Astrocyte of the hippocampus (primary cell): ENCODE data around the gene GPC5.

ENCODE experiments used
- DNase-seq: peaks from one replicate; pipeline ENCODE4 v3.0.0; 2011; ENCODE audit warnings: low read depth, low spot score

Gene GPC5

DNA sequence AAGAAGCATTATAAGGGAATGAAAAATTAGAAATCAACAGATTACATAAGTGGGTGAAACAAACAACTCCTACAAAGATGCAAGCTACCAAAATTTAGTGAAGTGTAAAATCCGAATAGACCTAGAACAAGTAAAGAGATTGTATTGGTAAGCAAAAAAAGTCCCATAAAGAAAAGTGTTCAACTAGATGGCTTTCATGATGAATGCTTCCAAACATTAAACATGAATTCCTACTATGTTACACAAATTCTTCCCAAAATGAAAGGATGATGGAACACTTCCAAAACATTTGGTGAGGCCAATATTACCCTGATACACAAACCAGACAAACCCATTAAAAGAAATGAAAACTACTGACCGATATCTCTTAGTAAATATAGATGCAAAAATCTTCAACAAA is 139.0 kb downstream of the GPC5 start:
- DNase-seq: no peak

GRCh38 chr13:91539286-91540157 is 141.1 kb downstream of the GPC5 start:
- DNase-seq: no peak

- DNase-seq: no peak
Measured at GRCh38 chr13:91540158-91540736, 141.8 kb downstream of the GPC5 start.

DNA sequence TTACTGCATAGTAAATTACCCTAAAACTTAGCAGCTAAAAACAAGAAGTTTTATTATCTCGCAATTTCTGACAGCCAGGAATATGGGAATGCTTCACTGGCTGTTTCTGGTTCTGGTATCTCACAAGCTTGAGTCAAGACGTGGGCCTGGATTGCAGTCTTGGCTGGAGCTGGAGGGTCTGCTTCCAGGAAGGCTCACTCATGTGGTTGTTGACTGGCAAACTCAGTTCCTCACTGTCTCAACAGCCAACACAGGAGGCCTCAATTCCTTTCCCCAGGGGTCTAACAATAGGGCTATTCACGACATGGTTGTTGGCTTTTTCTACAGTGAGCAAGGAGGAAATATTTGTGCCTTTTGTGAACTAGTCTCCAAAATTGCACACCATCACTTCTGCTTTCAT is 146.3 kb downstream of the GPC5 start:
- peak; percentile 1 for DNase-seq

DNA sequence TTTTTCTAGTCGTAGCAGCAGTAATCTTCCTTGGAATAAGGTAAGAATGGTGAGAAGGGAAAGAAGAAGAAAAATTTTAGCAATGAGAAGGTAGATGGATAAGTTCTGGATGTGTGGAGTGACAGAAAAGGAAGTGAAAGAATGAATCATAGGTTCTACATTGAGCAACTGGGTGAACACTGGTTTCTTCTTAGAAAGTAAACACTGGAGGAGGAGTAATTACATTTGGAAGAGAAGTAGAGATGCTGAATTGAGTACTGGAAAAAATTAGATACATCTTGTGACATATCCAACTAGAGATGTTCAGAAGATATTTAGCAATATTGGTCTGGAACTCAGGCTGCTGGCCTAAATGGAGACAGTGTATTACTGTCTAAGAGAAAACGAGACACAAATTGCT is 148.5 kb downstream of the GPC5 start:
- no peak for DNase-seq

DNA sequence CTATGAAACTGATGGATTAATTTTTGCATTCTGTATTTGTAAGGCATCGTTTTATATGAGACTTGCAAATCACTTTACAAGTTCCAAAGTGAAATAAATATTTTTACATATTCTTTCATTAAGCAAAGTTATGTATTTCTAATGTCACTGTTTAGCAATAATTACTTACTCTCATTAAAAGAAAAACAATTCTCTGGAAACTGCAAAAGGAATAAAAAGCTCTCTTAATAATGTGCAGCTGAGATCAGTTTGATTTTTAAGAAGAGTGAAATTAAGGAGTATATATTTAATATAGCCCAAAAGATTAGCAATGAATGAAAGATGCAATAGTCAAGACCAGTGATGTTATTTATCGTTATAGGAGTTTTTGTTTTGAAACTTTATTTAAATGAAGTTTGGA is 155.2 kb downstream of the GPC5 start:
- DNase-seq: no peak

DNA sequence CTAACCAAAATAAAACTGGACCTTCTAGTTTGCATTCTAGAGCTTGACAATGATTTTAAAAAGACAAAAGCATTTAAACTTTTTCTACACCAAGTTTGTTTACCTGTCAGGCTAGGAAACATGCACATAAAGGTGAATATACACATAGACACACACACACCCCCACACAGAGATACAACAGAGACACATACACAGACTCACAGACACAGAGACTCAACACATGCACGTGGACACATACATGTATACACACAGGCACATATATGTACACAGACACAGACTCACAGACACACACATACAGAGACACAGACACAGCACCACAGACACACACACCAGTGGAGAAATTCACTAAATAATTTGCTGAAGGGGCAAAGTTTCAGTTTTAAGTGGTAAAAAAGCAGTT is 155.7 kb downstream of the GPC5 start:
- no peak for DNase-seq

GRCh38 chr13:91557328-91558090 is 159.1 kb downstream of the GPC5 start:
- DNase-seq: no peak

- no peak for DNase-seq
Measured at GRCh38 chr13:91563799-91564198, 165.4 kb downstream of the GPC5 start.

DNA sequence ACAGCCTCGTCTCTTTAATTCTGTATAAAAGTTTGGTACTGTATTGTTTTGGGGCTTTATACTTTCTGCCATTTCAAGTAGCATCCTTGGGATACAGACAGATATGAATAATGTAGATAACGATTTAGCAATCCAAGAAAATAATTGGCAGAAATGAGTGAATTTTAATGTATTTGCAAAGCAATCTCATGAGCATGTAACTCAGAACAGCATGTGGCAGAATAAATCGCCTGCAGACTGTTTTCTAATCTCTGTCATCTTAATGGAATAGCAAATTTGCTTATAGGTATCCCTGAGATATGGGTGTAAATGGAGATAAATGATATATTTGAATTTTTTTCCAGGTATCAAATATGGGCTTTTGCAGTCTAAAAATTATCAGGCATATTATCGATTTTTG is 166.0 kb downstream of the GPC5 start:
- DNase-seq: no peak

DNA sequence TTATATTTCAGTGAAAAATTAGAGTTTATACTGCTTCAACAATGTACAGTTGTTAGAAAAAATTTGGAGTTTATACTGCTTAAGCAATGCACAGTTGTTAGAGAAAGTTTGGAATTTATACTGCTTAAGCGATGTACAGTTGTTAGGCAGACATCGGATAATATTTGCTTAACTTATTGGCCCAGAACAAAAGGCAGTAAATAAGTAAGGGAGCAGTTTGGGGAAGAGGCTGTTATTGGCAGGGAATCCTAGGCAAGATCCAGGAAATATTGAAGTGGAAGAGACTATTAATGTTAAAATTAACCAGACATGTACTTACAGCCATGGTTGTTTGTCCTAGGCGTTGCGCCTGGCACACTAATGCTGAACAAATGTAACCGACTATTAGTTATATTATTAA is 166.9 kb downstream of the GPC5 start:
- DNase-seq: no peak

DNA sequence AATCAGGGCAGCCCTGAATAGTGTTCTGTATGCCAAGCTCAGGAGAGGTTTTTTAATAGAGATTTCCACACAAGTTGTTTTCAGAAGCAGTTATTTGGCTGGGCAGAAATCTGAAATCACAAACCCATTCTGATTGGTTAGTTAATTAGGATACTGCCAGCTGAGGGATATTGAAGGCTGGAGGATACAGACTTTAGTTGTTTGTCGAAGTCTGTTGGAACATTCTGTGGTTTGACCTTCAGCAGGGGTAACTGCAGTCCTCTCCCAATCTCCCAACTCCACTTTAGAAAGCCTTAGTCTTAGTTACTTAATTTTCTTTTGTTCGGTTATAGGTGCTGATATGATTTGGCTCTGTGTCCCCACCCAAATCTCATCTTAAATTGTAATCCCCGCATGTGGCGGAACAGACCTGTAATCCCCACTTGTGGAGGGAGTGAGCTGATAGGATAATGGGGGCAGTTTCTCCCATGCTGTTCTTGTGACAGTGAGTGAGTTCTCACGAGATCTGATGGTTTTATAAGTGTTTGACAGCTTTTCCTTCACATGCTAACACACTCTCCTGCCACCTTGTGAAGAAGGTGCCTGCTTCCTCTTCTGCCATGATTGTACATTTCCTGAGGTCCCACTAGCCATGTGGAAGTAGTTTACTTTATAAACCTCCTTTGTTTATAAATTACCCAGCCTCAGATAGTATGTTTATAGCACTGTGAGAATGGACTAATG is 169.2 kb downstream of the GPC5 start:
- DNase-seq: peak; percentile 33

GRCh38 chr13:91571681-91572080 is 173.3 kb downstream of the GPC5 start:
- DNase-seq: no peak

- DNase-seq: peak; percentile 8
Measured at GRCh38 chr13:91572439-91572838, 174.0 kb downstream of the GPC5 start.

- peak; percentile 7 for DNase-seq
Measured at GRCh38 chr13:91572944-91573598, 174.7 kb downstream of the GPC5 start.

GRCh38 chr13:91574766-91575165 is 176.3 kb downstream of the GPC5 start:
- peak; percentile 54 for DNase-seq

- no peak for DNase-seq
Measured at GRCh38 chr13:91576590-91576989, 178.2 kb downstream of the GPC5 start.

DNA sequence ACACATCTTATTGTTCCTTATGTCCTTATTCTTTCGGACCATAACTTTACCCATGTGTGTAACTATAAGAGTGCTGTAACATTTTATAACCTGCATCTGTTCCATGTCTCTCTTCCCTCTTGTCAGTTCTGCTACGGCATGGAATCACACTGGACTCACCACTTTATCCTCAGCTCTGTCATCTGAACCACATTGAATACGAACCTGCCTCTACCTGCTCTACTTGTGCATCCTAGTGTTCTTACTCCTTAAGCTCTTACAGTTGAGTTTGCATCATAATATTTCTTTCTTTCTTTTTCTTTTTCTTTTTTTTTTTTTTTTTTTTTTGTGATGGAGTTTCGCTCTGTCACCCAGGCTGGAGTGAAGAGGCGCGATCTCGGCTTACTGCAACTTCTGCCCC is 180.9 kb downstream of the GPC5 start:
- no peak for DNase-seq

GRCh38 chr13:91580749-91581148 is 182.3 kb downstream of the GPC5 start:
- no peak for DNase-seq

DNA sequence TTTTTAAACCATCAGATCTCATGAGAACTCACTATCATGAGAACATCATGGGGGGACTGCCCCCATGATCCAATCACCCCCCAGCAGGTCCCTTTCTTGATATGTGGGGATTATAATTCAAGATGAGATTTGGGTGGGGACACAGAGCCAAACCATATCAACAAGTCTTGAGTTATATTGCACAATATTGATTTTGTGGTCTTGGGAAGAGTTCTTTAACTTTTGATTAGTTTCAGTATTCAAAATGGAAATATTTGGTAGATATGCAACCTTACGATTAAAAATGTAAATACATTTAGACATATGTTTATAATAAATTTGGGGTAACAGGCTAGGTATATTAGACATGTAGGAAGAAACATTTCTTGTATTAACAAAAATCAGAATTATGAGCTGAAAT is 188.2 kb downstream of the GPC5 start:
- no peak for DNase-seq

DNA sequence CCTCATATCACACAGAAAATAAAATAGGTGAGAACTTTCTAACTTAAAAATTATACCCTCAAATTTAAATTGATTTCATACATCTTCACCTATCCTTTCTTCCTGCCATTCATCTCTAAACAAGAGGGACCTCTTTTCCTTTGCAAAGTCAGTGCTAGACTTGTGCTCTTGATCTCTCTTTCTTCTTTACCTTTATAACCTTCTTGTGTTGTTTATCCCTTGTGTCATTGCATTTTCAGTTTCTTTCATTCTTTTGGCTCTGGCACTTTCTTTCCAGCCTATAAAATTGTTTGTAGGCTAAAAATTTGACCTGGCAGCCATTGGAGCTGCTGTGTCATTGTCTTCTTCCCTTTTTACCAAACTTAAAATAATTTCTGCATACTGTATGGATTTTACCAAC is 190.1 kb downstream of the GPC5 start:
- no peak for DNase-seq
